GM12801 (cell line): Measurements from ENCODE around the gene ZNF135.

Experiments used
- CTCF ChIP-seq: IDR thresholded peaks from one replicate; pipeline ENCODE4 v1.5.1; 2011; ENCODE audit warnings: control low read depth; ENCODE audit not compliant: insufficient read length; ENCODE audit errors: extremely low read depth

ZNF135 gene

GRCh38 chr19:58086825-58087710, 28.0 kb downstream of the ZNF135 start:
- no peak for TF ChIP-seq CTCF

DNA sequence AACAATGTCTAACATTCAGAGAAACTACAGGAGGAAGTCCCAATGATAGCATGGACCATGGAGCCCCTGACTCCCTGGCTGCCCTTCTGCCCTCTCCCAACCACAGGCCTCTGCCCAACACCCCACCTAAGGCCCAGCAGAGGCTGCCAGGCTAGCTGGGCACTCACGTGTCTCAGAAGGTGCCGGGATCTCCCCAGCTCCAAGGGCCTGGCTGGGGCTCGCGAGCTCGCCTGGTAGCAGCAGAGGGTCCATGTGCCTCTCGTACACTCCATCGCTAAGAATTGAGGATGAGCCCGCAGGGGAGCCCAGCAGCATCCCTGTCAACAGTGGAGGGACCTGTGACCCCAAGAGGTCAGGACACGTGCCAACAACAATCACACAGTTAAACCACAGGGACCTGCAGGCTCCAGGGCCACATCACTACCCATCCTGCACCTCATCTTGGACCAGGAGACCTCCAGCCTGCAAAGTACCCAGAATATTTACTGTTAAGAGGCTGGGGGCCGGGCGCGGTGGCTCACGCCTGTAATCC, 29.5 kb downstream of the ZNF135 start:
- TF ChIP-seq CTCF, result no peak

DNA sequence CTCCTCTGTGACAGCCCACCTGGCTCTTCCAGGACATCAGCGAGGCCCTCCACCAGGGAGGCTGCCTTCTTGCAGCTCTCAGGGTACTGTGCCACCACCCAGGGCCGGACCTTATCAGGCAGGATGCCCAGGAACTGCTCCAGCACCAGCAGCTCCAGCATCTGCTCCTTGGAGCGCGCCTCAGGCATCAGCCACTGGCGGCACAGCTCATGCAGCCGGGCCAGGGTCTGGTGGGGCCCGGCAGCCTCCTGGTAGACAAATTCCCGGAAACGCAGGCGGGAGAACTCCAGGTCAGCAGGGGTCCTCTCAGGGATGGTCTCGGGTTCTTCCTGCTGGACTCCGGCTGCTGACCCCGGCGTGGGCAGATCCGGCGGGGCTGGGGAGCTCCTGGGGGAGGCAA, 30.8 kb downstream of the ZNF135 start:
- TF ChIP-seq CTCF, result no peak

GRCh38 chr19:58091251-58091995, 32.3 kb downstream of the ZNF135 start:
- TF ChIP-seq CTCF, result no peak

DNA sequence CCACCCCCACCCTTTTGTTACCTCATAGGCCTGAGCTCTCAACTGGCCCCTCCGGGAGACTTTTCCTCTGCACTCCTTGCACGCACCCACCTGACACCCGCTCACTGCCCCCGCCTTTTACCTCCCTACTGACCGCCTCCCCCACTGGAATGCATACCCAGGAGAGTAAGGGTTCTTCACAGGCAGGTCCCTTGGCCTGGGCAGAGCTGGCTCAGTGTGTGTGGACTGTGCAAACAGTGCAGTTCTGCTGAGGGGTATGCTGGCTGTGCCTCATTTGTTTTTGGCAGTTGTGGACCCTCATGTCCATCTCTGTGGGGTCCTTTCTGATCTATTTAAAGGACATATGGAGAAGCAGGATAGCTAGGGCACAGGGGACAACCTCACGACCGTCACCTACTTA, 34.0 kb downstream of the ZNF135 start:
- TF ChIP-seq CTCF, result no peak

GRCh38 chr19:58095328-58095727, 36.2 kb downstream of the ZNF135 start:
- TF ChIP-seq CTCF, result no peak

- no peak for TF ChIP-seq CTCF
Measured at GRCh38 chr19:58096884-58097283, 37.8 kb downstream of the ZNF135 start.
